Muscle of back (tissue), 11 donors: ENCODE measurements around the gene AP3B1. TPM values are rescaled to one million over a fixed set of nuclear protein-coding genes. Genes with fewer than 3 reads are reported as not detected.
A peak's percentile ranks its signal among the peaks of the same experiment; 100 is the strongest.

Experiments
- DNase-seq, 3 donors: peaks; one replicate each; pipeline versions ENCODE4 v3.0.0 to v3.0.0-alpha.2; 2013
- polyA plus RNA-seq, 10 donors: library from polyadenylated mRNA; unstranded; fragments of 120-200 nt; gene quantifications; one replicate each; pipeline ENCODE4 v1.2.1, GENCODE V29; 2013; ENCODE audit not compliant: insufficient read length in 10 of 10

AP3B1 gene
- polyA plus RNA-seq, 10 donors, result 33.2 to 46.3 (median 35.7) TPM

DNA sequence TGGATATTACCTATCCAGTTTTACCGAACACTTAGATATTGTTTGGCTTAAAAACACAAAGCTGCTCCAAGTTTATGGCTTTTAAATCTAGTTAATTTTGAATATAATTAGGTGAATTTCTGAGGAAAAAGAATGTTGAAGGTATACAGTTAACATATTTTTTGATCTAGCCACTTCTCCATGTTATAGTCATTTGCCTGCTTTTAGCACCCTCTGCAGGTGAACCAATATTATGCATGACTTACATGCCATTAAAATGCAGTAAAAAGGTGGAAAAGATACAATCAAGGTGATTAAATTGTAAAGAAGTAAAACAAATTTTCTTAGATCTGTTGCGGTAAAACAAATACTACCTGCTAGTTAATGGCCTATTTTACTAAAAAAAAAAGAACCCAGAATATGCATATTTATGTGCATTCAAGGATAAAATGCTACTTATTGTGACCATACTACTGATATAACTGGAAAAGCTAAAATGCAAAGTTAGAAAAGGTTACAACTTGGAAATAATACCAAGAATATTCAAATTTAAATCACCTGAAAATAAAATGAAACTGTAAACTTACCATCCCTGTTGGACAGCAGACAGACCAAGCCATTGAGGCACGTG, 132.1 kb downstream of the AP3B1 start:
- peak in 2 of 3 donors; percentile 3 to 9 for DNase-seq

DNA sequence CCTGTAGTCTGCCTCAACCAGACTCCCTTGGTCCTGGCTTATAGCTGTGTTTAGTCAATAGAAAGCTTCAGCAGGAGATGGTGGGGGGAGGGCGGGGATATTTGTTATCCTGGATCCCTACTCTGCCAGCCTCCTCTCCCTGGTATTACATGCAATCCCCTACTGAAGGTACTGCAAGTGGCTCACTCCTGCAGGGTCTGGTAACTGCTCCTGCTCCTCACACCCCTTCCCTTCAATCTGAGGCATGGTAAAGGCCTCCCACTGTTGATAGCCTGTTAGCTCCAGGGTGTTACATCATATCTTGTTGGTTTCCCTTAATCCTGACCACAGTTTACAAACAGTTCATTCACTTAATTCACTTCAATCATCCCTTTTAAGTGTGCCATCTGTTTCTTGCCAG, 137.5 kb downstream of the AP3B1 start:
- no peak for DNase-seq

DNA sequence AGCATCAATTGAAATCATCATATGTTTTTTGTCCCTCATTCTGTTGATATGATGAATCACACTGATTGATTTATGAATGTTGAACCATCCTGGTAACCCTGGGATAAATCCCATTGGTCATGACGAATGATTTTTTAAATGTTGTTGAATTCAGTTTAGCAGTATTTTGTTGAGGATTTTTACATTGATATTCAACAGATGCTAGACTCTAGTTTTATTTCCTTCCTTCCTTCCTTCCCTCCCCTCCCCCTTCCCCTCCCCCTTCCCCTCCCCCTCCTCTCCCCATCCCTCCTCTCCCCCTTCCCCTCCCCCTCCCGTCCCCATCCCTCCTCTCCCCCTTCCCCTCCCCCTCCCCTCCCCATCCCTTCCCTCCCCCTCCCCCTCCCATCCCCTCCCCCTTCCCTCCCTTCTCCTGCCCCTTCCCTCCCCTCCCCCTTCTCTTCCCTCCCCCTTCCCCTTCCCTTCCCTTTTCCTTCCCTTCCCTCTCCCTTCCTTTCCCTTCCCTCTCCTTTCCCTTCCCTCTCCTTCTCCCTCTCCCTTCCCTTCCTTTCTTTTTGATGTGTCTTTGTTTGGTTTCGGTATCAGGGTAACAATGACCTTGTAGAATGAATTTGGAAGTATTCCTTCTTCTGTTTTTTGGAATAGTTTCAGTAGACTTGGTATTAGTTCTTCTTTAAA, 142.8 kb downstream of the AP3B1 start:
- no peak for DNase-seq

GRCh38 chr5:78137290-78137689, 157.2 kb downstream of the AP3B1 start:
- DNase-seq, result no peak

GRCh38 chr5:78133423-78133822, 161.1 kb downstream of the AP3B1 start:
- no peak for DNase-seq

DNA sequence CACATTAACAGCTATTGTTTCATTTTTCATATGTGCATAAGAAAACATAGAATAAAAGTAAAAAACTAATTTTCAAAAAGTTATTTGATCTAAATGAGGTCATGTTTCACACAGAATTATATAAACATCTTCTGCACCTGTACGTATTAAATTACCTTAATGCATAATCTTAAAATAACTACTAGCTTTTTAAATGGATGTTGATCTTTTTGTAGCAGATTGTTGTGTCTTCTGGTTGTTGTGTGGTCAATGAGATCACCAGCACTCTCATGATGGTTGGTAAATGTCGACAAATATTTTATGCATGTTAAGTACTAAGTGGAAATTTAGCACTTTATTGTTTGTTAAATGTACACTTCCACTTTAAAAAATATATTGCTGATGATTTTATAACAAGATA, 162.0 kb downstream of the AP3B1 start:
- no peak for DNase-seq

- no peak for DNase-seq
These were observed 164.9 kb downstream of the AP3B1 start for GRCh38 chr5:78129597-78129996.

DNA sequence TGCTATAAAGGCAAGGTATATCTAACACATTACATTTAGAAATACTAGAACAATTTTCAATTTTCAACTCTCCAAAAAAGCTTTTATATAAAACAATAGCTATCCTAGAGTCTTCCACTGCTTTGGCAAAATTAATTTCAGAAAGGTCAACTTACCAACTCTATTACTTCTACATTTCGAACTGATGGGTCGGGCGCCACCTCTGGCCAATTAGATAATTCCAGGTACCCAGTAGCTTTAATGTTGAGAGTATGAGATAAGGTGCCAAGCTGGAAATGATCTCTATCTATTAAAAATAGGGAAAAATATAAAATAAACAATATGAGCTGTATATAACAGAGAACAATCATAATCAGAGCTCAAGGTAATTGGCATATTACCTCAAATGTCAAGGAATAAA, 166.6 kb downstream of the AP3B1 start:
- DNase-seq, result no peak

- DNase-seq, result no peak
These were observed 168.0 kb downstream of the AP3B1 start for GRCh38 chr5:78126536-78126935.

DNA sequence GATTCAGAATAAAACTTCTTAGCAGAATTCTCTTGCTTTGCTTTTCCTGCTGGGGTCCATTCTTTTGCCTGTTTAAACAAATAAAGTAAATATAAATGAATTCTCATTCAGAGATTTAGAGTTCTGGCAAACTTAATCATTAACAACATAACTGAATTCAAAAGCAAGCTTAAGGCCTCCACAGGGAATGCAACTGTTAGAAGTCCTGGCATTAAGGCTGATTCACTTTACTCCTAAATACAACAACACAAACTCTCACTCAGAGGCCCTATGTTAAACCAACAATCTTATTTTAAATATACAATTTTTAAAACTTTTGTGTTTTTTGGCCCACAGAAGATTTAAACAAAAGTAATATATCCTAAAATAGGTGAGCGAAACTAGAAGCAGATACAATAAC, 178.3 kb downstream of the AP3B1 start:
- no peak for DNase-seq

DNA sequence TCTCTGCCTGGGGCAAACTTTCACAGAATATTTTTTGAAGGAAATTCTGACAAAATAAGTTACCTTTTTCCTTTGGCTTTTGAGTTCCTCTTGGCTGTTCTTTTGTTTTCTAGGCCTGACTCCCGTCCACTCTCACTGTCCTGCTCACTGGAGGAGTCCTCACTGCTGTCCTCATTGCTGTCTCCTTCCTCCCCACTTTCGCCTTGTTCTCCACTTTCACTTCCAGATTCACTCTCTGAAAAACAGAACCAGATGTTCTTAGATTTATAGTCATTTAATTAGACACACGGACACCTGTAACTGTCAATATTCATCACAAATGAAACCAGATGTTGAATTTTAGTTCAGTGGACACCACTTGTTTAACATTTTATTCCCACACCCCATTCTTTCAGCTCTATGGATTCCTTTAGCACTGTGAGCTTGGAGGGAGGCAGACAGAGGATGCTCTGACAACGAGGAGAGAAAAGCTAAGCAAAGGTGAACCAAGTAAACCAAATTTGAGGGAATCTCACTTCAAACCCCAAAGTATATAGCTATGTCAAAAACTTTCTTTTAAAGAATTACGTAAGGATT, 180.7 kb downstream of the AP3B1 start:
- peak in 1 of 3 donors; percentile 5 for DNase-seq

- no peak for DNase-seq
These were observed 181.6 kb downstream of the AP3B1 start for GRCh38 chr5:78112931-78113330.

- no peak for DNase-seq
These were observed 184.6 kb downstream of the AP3B1 start for GRCh38 chr5:78109891-78110324.

GRCh38 chr5:78108564-78108963, 185.9 kb downstream of the AP3B1 start:
- no peak for DNase-seq

DNA sequence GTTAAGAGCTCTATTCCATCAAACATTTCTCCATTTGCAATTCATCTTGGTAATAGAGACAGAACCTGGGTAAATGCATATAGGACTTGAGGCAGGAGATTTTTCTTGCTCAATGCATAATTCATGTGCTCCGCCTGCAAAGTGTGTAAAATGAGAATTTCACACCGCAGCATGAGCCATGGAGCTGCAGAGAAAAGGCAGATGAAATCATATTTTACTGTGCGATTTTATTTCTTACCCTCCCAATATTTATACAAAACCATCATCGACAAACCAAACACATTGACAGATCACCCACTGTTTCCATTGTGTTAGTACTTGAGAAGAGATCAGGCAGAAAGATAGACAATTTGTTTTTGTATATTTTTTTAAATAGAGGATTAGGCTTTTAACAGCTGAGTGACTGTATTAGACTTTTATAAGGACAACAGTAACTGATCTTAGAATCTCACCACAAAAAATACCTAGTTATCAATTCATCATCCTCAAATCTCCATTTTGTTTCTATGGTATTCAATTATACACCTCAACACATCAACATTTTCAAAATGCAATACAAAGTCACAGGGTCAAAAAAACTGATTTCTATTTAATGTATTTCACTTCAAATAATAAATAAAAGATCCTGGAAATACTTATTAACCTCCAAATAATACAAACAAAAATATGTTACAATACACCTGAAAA, 191.1 kb downstream of the AP3B1 start:
- no peak for DNase-seq

GRCh38 chr5:78102500-78102899, 192.0 kb downstream of the AP3B1 start:
- DNase-seq, result no peak

GRCh38 chr5:78095125-78095524, 199.4 kb downstream of the AP3B1 start:
- no peak for DNase-seq

DNA sequence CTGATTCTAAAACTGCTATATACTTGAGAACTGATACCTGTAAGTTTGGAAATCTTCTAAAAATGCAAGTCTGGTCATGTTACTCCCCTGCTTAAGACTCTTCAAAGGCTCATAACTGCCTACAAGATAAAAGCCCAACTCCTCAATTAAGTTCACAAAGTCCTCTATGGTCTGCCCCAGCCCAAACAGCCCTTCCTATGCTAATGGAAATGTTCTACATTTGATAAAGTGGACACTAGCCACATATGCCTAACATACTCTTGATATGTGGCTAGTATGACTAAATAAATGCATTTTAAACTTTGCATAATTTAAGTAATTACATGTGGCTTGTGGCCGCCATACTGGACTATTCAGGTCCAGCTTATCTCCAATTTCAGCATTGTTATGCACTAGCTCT, 204.5 kb downstream of the AP3B1 start:
- no peak for DNase-seq

DNA sequence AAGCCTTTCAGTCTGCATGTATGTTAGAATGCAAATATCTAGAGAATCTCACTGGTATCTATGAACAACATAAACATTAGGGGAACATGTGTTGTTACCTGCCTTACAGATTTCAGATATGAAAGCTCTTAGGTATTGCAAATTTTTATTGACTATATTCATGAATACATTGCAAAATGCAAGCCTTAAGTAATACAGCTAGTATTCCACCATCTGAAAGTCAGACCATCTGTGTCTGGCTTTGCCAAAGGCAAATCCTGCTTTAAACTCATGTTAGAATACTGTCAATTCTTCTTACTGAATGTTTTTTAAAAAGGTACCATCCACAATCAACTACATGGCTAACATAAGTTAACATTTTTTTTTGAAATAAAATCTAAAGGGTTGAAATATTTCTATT, 215.6 kb downstream of the AP3B1 start:
- DNase-seq, result no peak

GRCh38 chr5:78077369-78078068, 217.0 kb downstream of the AP3B1 start:
- no peak for DNase-seq

DNA sequence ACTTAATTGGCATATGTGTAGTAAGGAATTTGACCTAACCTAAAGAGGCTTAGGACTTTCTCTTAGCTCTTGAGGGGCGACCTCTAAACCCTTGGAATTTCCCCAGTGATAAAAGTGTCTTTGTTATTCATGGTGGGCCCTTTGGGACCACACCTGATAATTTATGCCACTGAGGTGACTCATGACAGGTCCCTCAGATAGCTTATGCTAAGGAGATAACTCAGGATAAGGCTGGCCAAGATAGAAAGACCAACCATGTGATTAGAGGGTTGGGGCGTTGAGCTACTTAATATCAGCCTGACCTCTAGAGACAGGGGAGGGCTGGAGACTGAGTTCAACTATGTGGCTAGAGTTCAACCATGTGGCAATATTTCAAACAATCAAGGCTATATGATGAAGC, 218.1 kb downstream of the AP3B1 start:
- no peak for DNase-seq

- no peak for DNase-seq
These were observed 219.2 kb downstream of the AP3B1 start for GRCh38 chr5:78075301-78075700.
